Small intestine (tissue), 7 donors: Measurements from ENCODE around the gene RBBP5. TPM values are rescaled to one million over a fixed set of nuclear protein-coding genes. Genes with fewer than 3 reads are reported as not detected.
"Not testable (repeated sequence)": the region's sequence is repeated elsewhere in the genome, so short reads cannot be mapped to it uniquely, and the experiment has no call there.

Experiments
- DNase-seq, 2 donors: peaks; one replicate each; pipeline versions ENCODE4 v3.0.0 to v3.0.0-alpha.2; 2013
- FAIRE-seq: peaks from 2 replicates; lab custom pipeline; 2012; peaks lifted over from hg19 to GRCh38; lab: Jason Lieb, UNC
- H3K27ac ChIP-seq, 3 donors: one replicate each; pipeline ENCODE4 v1.5.1; 2013; ENCODE audit warnings: low read length in 2 of 3, mild to moderate bottlenecking in 2 of 3, control low read depth in 1 of 3, inconsistent platforms in 1 of 3, low read depth in 1 of 3, moderate library complexity in 1 of 3
- H3K27me3 ChIP-seq, 3 donors: one replicate each; pipeline ENCODE4 v1.6.1; 2013; ENCODE audit warnings: low read length in 3 of 3, inconsistent platforms in 1 of 3; ENCODE audit not compliant: control insufficient read depth in 3 of 3, insufficient read depth in 3 of 3
- H3K36me3 ChIP-seq, 3 donors: one replicate each; pipeline ENCODE4 v1.6.1; 2013; ENCODE audit warnings: low read length in 3 of 3, inconsistent platforms in 1 of 3, low read depth in 1 of 3, mild to moderate bottlenecking in 1 of 3, moderate library complexity in 1 of 3; ENCODE audit not compliant: control insufficient read depth in 3 of 3, insufficient read depth in 2 of 3
- H3K4me1 ChIP-seq, 3 donors: one replicate each; pipeline ENCODE4 v1.6.1; 2013; ENCODE audit warnings: low read length in 2 of 3, inconsistent platforms in 1 of 3, low read depth in 1 of 3, mild to moderate bottlenecking in 1 of 3, moderate library complexity in 1 of 3; ENCODE audit not compliant: control insufficient read depth in 3 of 3, insufficient read depth in 2 of 3
- H3K4me3 ChIP-seq, 3 donors: one replicate each; pipeline ENCODE4 v1.5.1; 2013; ENCODE audit warnings: low read length in 3 of 3, control low read depth in 1 of 3, inconsistent platforms in 1 of 3, low read depth in 1 of 3, mild to moderate bottlenecking in 1 of 3, moderate library complexity in 1 of 3
- H3K9me3 ChIP-seq, 2 donors: one replicate each; pipeline ENCODE4 v1.6.1; 2013; ENCODE audit warnings: low read depth in 1 of 2, low read length in 1 of 2; ENCODE audit not compliant: control insufficient read depth in 2 of 2, insufficient read depth in 1 of 2
- WGBS, 3 donors: extraction: QIAGEN DNeasy Blood & Tissue Kit; methylation state at CpG; one replicate each; pipeline ENCODE4 v1.1.7; 2013; 5-methylcytosine and 5-hydroxymethylcytosine counted together
- polyA plus RNA-seq, 4 donors: library from polyadenylated mRNA; stranded (reverse) in 3 of 4; unstranded in 1 of 4; fragments of 200-250 nt in 3 of 4; fragments of 120-200 nt in 1 of 4; gene quantifications; one replicate each; pipeline versions ENCODE4 v1.2.1 to v1.2.3, GENCODE V29; 2013
- donor health status: healthy with polysubstance abuse.
- donor health status: control.
- donor health status: control.
- donor health status: Bipolar disorder and iron deficiency.
- donor health status: healthy.

RBBP5 gene
- polyA plus RNA-seq, 4 donors, result 5.9 to 14.4 (median 7.1) TPM

- H3K27me3 ChIP-seq, result no peaks in the 10 kb centered on the region
- 87 to 98% (median 93%) methylated on average over 2 of the region's 2 CpGs for WGBS, 3 donors
- no peak for FAIRE-seq
Observed at GRCh38 chr1:205158048-205158616, 36.4 kb upstream of the RBBP5 start.

GRCh38 chr1:205155665-205156377, 34.0 kb upstream of the RBBP5 start:
- FAIRE-seq, result not testable (repeated sequence)
- H3K36me3 ChIP-seq, result peaks cover 21 to 38% (median 21%) of the 10 kb centered on the region in 3 donors
- 85 to 98% (median 96%) methylated on average over 3 of the region's 3 CpGs for WGBS, 3 donors

More at GRCh38 chr1:205158048-205158616, 36.4 kb upstream of the RBBP5 start:
- Histone ChIP-seq H3K36me3 (peaks cover 29 to 45% (median 36%) of the 10 kb centered on the region in 3 donors), H3K27ac (no peak overlapping the region), H3K4me3 (no peak overlapping the region), H3K9me3 (peaks cover 2 to 16% of the 10 kb centered on the region in 2 donors), H3K4me1 (no peaks in the 10 kb centered on the region)
- no peak for DNase-seq

GRCh38 chr1:205152505-205152904, 30.7 kb upstream of the RBBP5 start:
- Histone ChIP-seq H3K4me3 (no peak overlapping the region), H3K9me3 (peaks cover 2 to 16% of the 10 kb centered on the region in 2 donors), H3K36me3 (peaks cover 10 to 31% (median 11%) of the 10 kb centered on the region in 3 donors), H3K27me3 (no peaks in the 10 kb centered on the region), H3K4me1 (no peaks in the 10 kb centered on the region), H3K27ac (no peak overlapping the region)
- 94 to 100% (median 95%) methylated on average over 4 of the region's 4 CpGs for WGBS, 3 donors
- no peak for FAIRE-seq
- no peak for DNase-seq

More at GRCh38 chr1:205155665-205156377, 34.0 kb upstream of the RBBP5 start:
- H3K27me3 ChIP-seq, H3K27ac ChIP-seq, DNase-seq, H3K4me1 ChIP-seq, H3K4me3 ChIP-seq: not testable (repeated sequence)
- peaks cover 2 to 16% of the 10 kb centered on the region in 2 donors for H3K9me3 ChIP-seq

GRCh38 chr1:205150651-205151428, 29.1 kb upstream of the RBBP5 start:
- H3K9me3 ChIP-seq, result peaks cover 0 to 6% of the 10 kb centered on the region in 2 donors
- H3K27me3 ChIP-seq, result no peaks in the 10 kb centered on the region
- no peak overlapping the region for H3K27ac ChIP-seq
- no peaks in the 10 kb centered on the region for H3K4me1 ChIP-seq
- no peak overlapping the region for H3K4me3 ChIP-seq
- H3K36me3 ChIP-seq, result peaks cover 4 to 28% (median 5%) of the 10 kb centered on the region in 3 donors
- FAIRE-seq (no peak), DNase-seq (no peak)
- WGBS, 3 donors, result 71 to 94% (median 87%) methylated on average over 5 of the region's 5 CpGs

GRCh38 chr1:205147191-205147835, 25.5 kb upstream of the RBBP5 start:
- Histone ChIP-seq H3K9me3 (no peaks in the 10 kb centered on the region), H3K4me1 (no peaks in the 10 kb centered on the region), H3K36me3 (peaks cover 4 to 16% (median 6%) of the 10 kb centered on the region in 3 donors), H3K4me3 (no peak overlapping the region), H3K27me3 (no peaks in the 10 kb centered on the region), H3K27ac (no peak overlapping the region)
- FAIRE-seq (no peak), DNase-seq (no peak)
- WGBS, 3 donors, result 90 to 96% (median 92%) methylated on average over 6 of the region's 6 CpGs

- Histone ChIP-seq H3K36me3 (peaks cover 4 to 13% (median 6%) of the 10 kb centered on the region in 3 donors), H3K27me3 (no peaks in the 10 kb centered on the region), H3K4me3 (no peak overlapping the region), H3K4me1 (no peaks in the 10 kb centered on the region), H3K9me3 (no peaks in the 10 kb centered on the region), H3K27ac (no peak overlapping the region)
- DNase-seq, result no peak
- FAIRE-seq, result no peak
- 36 to 68% (median 64%) methylated on average over 1 of the region's 1 CpG for WGBS, 3 donors
Observed at GRCh38 chr1:205144751-205145150, 23.0 kb upstream of the RBBP5 start.

- FAIRE-seq (no peak), DNase-seq (no peak)
- no peaks in the 10 kb centered on the region for H3K9me3 ChIP-seq
Observed at GRCh38 chr1:205144046-205144720, 22.4 kb upstream of the RBBP5 start.

More at GRCh38 chr1:205144046-205144720, 22.4 kb upstream of the RBBP5 start:
- Histone ChIP-seq H3K4me3 (no peak overlapping the region), H3K27me3 (no peaks in the 10 kb centered on the region), H3K4me1 (no peaks in the 10 kb centered on the region), H3K36me3 (peaks cover 4 to 13% (median 6%) of the 10 kb centered on the region in 3 donors), H3K27ac (no peak overlapping the region)
- 76 to 93% (median 78%) methylated on average over 1 of the region's 1 CpG for WGBS, 3 donors
